Measurements from ENCODE around the gene MAP2K5.

The MAP2K5 gene

GRCh38 chr15:67521783-67522568 is 20.5 kb upstream of the MAP2K5 start:
- no peak for DNase-seq

- DNase-seq: no peak
These were observed 19.2 kb upstream of the MAP2K5 start for GRCh38 chr15:67523330-67523729.

- no peak for DNase-seq
These were observed 18.3 kb upstream of the MAP2K5 start for GRCh38 chr15:67524235-67524634.

GRCh38 chr15:67528513-67528912 is 14.0 kb upstream of the MAP2K5 start:
- no peak for DNase-seq

- DNase-seq: peak; percentile 13
These were observed 11.1 kb upstream of the MAP2K5 start for GRCh38 chr15:67531379-67531914.

GRCh38 chr15:67533873-67534272 is 8.6 kb upstream of the MAP2K5 start:
- DNase-seq: no peak

GRCh38 chr15:67534360-67534759 is 8.1 kb upstream of the MAP2K5 start:
- no peak for DNase-seq

DNA sequence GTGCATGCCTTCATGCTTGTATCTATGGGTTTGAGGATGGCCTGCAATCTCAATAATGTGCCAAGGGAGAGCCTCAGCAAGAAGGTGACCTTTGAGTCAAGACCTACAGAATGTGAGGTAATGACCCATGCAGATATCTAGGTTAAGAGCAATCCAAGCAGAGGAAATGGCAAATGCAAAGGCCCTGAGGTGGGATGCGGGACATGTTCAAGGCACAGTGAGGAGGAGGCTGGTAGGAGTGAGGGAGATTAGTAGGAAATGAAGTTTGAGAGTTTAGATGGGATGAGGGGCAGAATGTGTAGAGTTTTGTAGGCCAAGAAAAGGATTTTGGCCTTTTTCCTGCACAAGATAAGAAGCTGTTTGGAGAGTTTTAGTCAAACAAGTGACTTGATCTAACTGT is 4.7 kb upstream of the MAP2K5 start:
- no peak for DNase-seq

GRCh38 chr15:67543348-67543718 is 830 bp downstream of the MAP2K5 start:
- no peak for DNase-seq

DNA sequence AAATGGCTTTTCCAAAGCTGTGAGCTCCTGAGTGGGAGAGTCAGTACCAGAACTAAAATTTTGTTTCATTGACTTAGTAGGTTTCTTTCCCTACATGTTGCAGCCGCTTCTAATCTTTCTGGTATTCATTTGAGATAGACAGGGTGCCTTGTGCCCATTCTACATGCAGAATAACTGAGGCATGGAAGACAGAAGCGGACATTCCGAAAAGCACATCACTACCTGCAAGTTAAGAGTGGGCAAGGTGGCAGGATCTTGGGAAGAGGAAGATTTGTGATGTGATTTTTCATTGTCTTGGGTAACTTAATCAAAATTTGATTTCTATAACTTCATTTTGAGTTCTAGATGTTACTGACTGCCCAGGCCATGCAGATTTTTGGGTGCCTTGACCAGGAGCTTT is 2.0 kb downstream of the MAP2K5 start:
- no peak for DNase-seq

DNA sequence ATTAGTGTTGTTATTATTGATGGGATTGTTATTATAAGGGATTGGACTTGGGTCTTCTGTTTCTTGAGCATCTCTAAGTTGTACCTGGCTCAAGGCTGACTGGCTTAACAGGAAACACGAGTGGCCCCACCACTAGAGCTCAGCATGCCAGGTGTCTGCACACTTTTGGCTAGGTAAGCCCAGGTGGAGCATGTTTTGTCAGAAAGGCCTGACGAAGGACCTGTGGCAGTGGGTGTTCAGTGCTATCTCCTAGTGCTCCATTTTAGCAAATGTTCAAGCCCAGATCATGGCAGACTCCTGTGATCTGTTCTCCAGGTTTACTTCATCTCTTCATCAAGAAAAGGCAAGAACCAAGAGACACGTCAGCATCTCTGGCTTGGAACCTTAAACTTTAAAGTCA is 3.4 kb downstream of the MAP2K5 start:
- no peak for DNase-seq

DNA sequence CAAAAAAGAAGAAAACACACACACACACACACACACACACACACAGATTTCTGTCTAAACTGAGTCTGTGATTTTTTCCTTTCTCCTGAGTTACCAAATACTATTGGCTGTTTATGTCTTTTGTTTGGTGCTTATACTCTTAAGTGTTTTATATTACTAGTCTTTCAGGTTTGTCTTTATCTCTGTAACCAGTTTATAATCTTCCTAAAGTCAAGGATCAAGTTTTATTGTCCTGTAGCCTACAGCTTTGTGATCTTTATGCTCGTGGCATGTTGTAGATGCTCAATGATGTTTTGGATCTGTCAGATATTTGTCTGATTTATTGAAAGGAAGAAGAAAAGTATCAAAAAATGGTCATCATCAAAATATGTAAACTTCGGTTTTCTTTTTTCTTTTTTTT is 4.6 kb downstream of the MAP2K5 start:
- DNase-seq: no peak

- no peak for DNase-seq
These were observed 5.3 kb downstream of the MAP2K5 start for GRCh38 chr15:67547836-67548235.

DNA sequence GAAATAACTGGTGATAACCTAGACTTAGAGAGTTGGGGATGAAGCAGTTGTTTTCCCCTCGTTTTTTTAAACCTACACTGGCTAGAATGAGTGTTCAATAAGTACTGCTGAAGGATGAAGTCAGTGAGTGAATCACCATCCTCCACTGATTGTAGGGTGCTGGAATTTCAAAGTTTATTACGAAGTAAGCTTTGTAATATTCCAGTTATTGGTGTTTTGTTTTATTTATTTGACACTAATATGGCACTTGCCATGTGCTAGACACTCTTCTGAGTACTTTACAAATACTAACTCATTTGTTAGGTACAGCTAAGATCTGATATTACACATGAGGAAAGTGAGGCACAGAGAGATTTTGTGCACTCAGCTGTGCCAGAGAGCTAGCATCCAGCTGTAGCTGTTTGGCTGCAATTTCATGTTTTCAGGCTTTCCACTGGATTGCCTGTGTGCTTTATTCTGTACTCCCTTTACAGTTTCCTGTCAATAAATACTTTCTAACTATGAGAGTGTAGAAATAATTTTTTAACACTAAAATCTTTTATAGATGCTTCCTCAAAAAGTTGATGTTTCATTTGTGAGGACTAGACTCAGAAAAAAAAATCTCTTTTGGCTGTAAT is 5.8 kb downstream of the MAP2K5 start:
- no peak for DNase-seq

GRCh38 chr15:67548862-67549651 is 6.6 kb downstream of the MAP2K5 start:
- no peak for DNase-seq

- no peak for DNase-seq
These were observed 7.2 kb downstream of the MAP2K5 start for GRCh38 chr15:67549736-67550135.

DNA sequence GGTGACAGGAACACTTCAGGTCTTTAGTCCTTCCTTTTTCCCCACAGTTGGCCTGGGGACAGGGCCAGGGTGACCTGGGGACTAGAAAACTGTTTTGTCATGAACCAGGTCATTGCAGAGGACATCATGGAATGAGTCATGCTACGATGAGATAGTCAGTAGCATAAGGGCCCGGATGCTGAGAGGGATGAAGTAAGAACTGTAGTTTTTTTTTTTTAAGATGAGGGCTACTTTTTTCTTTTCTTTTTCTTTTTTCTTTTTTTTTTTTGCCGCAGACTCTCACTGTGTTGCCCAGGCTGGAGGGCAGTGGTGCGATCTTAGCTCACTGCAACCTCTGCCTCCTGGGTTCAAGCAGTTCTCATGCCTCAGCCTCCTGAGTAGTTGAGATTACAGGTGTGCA is 8.0 kb downstream of the MAP2K5 start:
- no peak for DNase-seq

DNA sequence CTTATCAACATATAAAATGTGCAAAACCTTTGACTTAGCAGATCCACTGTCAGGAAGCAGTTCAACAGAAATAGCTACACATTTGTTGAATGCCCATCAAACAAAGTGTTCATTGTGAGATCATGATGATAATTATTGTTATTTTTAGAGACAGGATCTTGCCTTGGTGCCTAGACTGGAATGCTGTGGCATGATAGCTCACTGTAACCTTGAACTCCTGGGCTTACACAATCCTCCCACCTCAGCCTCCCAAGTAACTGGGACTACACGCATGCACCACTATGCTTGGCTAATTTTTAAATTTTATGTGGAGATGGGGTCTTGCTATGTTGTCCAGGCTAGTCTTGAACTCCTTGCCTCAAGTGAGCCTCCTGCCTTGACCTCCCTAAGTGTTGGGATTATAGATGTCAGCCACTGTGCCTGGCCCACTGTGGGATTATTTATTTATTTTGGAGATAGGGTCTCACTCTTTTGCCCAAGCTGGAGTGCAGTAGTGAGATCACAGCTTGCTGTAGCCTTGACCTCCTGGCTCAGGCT is 8.8 kb downstream of the MAP2K5 start:
- DNase-seq: no peak

DNA sequence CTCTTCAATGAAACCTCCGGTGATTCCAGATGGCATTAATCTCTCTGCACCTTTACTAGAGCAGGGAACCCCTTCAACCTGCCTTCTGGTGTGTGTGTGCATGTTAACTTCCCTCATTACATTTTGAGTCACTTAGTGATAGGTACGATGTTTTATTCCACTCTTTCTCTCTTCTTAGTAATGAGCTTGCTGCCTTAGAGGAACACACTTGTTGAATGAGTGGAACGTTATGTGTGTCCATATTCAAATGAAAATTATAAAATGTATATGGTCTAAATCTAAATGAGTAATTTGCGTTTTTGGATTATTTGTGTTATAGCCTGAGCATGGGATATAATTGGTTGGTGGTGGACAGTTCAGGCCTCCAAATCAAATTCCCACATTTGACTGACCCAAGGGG is 12.1 kb downstream of the MAP2K5 start:
- DNase-seq: no peak

- no peak for DNase-seq
These were observed 14.6 kb downstream of the MAP2K5 start for GRCh38 chr15:67556976-67557570.

DNA sequence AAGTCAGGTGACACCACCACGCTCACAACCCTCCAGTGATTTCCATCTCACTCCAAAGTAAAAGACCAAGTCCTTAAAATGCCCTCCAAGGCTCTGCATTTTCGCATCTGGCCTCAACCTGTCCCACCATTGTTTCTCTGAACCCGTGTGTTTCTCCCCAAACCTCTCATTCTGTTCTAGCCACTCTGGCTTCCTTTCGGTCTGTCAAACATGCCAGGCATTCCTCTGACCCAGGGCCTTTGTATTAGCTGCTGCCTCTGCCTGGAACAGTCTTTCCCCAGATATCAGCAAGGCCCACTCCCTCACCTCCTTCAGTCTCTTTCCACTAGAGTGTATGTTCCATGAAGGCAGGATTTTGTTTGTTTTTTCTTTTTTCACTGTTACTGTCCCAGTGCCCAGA is 16.0 kb downstream of the MAP2K5 start:
- DNase-seq: no peak

DNA sequence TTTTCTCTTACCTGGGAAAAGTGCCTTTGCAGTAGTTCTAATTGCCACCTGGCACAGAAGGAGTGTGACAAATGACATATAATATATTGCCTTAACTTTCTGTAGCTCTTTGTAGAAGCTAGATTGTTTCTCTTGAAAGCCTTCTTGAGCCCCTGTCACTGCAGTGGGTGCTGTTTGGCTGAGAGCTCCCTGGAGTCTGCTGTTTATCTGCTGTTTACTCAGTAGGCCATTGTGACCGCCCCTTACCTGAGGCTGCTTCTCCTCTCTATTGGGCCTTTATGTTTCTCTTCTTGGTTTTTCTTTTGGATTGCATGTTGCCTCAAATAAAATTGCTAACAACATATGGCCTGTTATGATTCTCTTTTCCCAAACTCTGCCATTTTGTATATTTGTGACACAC is 16.7 kb downstream of the MAP2K5 start:
- no peak for DNase-seq

DNA sequence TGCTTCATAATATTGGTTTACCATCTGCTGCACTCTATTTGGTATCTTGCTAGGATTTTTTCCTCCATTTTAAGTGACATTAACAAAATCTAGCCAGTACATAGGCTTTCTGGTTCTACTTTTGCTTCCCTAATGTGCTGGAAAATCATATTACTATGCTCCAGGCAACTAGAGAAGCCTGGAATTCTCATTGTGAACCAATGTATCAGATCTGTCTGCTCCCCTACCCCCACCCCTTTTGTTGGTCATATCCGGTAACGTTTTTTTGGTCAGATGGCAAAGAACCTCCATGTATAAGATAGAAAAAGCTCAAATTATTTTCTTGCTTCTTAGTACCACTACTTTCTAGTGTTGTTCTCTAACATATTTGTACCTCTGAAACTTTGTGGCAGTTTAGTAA is 17.1 kb downstream of the MAP2K5 start:
- DNase-seq: no peak
